Middle frontal gyrus (tissue), 1 donor: ENCODE results near the gene SLC24A3.

Experiments
- DNase-seq: peaks from one replicate; pipeline ENCODE4 v3.0.0-alpha.2; 2015; ENCODE audit warnings: low spot score; ENCODE audit errors: extremely low spot score

Gene SLC24A3

GRCh38 chr20:19338380-19338779 is 125.9 kb downstream of the SLC24A3 start:
- no peak for DNase-seq

- DNase-seq = no peak
These were observed 126.5 kb downstream of the SLC24A3 start for GRCh38 chr20:19338960-19339359.

GRCh38 chr20:19341348-19342053 is 129.1 kb downstream of the SLC24A3 start:
- no peak for DNase-seq

- no peak for DNase-seq
These were observed 131.9 kb downstream of the SLC24A3 start for GRCh38 chr20:19344341-19344740.

- DNase-seq = no peak
These were observed 135.6 kb downstream of the SLC24A3 start for GRCh38 chr20:19347943-19348456.

- no peak for DNase-seq
These were observed 136.1 kb downstream of the SLC24A3 start for GRCh38 chr20:19348582-19348981.

GRCh38 chr20:19349879-19350278 is 137.4 kb downstream of the SLC24A3 start:
- no peak for DNase-seq

GRCh38 chr20:19351542-19351941 is 139.1 kb downstream of the SLC24A3 start:
- no peak for DNase-seq

GRCh38 chr20:19354950-19355349 is 142.5 kb downstream of the SLC24A3 start:
- DNase-seq = no peak

- no peak for DNase-seq
These were observed 149.3 kb downstream of the SLC24A3 start for GRCh38 chr20:19361790-19362189.

- no peak for DNase-seq
These were observed 151.0 kb downstream of the SLC24A3 start for GRCh38 chr20:19363476-19363875.

- DNase-seq = no peak
These were observed 155.1 kb downstream of the SLC24A3 start for GRCh38 chr20:19367591-19367990.

- no peak for DNase-seq
These were observed 155.9 kb downstream of the SLC24A3 start for GRCh38 chr20:19368351-19368750.

GRCh38 chr20:19370076-19371075 is 157.9 kb downstream of the SLC24A3 start:
- no peak for DNase-seq

GRCh38 chr20:19371112-19371511 is 158.7 kb downstream of the SLC24A3 start:
- DNase-seq = no peak

GRCh38 chr20:19374216-19374615 is 161.8 kb downstream of the SLC24A3 start:
- no peak for DNase-seq

GRCh38 chr20:19375395-19375794 is 163.0 kb downstream of the SLC24A3 start:
- no peak for DNase-seq

GRCh38 chr20:19375801-19376200 is 163.4 kb downstream of the SLC24A3 start:
- DNase-seq = no peak

GRCh38 chr20:19376451-19377229 is 164.2 kb downstream of the SLC24A3 start:
- no peak for DNase-seq

- no peak for DNase-seq
These were observed 165.6 kb downstream of the SLC24A3 start for GRCh38 chr20:19378058-19378457.

GRCh38 chr20:19380211-19380610 is 167.8 kb downstream of the SLC24A3 start:
- DNase-seq = no peak
